ENCODE measurements around the gene WDR7.

The WDR7 gene

DNA sequence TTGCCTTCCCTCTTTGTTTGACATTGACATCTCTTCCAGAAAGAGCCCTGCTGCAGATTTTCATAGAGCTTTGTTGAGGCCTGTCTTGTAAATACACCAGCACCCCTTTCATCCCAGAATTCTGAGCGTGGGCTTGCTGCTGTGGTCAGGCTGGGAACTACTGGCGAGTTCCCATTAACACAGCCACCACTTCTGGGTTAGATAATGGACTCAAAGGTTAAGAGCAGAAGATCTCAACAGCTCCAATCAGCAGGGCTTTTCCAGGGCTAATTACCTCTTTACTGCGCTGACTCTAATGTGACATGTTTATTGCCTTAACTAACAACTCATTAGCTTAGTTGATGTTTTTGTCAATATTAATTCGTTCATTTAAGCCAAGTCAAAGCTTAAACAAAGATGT lies 259.8 kb downstream of the WDR7 start:
- no peaks in the 10 kb centered on the region for H3K79me2 ChIP-seq (ENCODE audit: low read length)
- peaks cover 38% of the 10 kb centered on the region for H3K4me1 ChIP-seq (ENCODE audit: low read length)
- H3K4me2 ChIP-seq (ENCODE audit: low read length), result 0 out of 2 replicates have a peak overlapping the region, but pooled peaks have one; percentile 52
- no peak for TF ChIP-seq EZH2phosphoT487 (IDR thresholded peaks at IDR 0.05; ENCODE audit: low read depth)
- TF ChIP-seq, protein P1, sequence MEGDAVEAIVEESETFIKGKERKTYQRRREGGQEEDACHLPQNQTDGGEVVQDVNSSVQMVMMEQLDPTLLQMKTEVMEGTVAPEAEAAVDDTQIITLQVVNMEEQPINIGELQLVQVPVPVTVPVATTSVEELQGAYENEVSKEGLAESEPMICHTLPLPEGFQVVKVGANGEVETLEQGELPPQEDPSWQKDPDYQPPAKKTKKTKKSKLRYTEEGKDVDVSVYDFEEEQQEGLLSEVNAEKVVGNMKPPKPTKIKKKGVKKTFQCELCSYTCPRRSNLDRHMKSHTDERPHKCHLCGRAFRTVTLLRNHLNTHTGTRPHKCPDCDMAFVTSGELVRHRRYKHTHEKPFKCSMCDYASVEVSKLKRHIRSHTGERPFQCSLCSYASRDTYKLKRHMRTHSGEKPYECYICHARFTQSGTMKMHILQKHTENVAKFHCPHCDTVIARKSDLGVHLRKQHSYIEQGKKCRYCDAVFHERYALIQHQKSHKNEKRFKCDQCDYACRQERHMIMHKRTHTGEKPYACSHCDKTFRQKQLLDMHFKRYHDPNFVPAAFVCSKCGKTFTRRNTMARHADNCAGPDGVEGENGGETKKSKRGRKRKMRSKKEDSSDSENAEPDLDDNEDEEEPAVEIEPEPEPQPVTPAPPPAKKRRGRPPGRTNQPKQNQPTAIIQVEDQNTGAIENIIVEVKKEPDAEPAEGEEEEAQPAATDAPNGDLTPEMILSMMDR (IDR thresholded peaks at IDR 0.05; ENCODE audit: low read depth, low read length), result no peak
- H3K4me3 ChIP-seq (ENCODE audit: low read length), result no peak overlapping the region
- H2AFZ ChIP-seq (ENCODE audit: low read depth, low read length), result no peak overlapping the region
- H3K27ac ChIP-seq (ENCODE audit: low read length), result no peak overlapping the region
- H3K27me3 ChIP-seq (ENCODE audit: low read depth, low read length), result no peaks in the 10 kb centered on the region
- no peaks in the 10 kb centered on the region for H3K9me3 ChIP-seq (ENCODE audit: insufficient read depth, low read length)
- H4K20me1 ChIP-seq (ENCODE audit: insufficient read depth, low read length), result no peaks in the 10 kb centered on the region
- no peak overlapping the region for H3K9ac ChIP-seq (ENCODE audit: low read length)
- peaks cover 5% of the 10 kb centered on the region for H3K36me3 ChIP-seq (replicated peaks; ENCODE audit: low read depth, low read length)

DNA sequence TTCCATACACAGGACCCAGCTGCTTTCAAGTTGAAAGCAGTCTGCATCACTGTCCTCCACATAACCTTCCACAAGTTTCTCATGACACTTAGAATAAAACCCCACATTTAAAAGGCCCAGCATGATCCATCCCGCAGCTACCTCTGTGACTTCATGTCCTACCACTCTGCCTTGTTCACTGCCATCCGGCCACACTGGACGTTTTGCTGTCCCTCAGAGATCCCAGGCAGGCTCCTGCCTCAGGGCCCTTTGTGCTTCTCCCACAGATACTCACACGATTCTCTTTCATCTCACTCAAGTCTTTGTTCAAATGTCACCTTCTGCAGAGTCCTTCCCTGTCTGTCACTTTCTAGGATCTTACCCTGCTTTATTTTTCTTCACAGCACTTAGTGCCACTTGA lies 262.8 kb downstream of the WDR7 start:
- Histone ChIP-seq H2AFZ (ENCODE audit: low read depth, low read length) (no peak overlapping the region), H3K4me3 (ENCODE audit: low read length) (no peak overlapping the region), H3K27ac (ENCODE audit: low read length) (no peak overlapping the region), H4K20me1 (ENCODE audit: insufficient read depth, low read length) (no peaks in the 10 kb centered on the region), H3K79me2 (ENCODE audit: low read length) (no peaks in the 10 kb centered on the region), H3K9me3 (ENCODE audit: insufficient read depth, low read length) (no peaks in the 10 kb centered on the region), H3K9ac (ENCODE audit: low read length) (no peak overlapping the region), H3K27me3 (ENCODE audit: low read depth, low read length) (peaks cover under 1% of the 10 kb centered on the region; the same call in 1 of the 2 replicates), H3K4me1 (ENCODE audit: low read length) (peaks cover 26% of the 10 kb centered on the region), H3K36me3 (replicated peaks; ENCODE audit: low read depth, low read length) (peaks cover 5% of the 10 kb centered on the region), H3K4me2 (ENCODE audit: low read length) (no peak overlapping the region)
- TF ChIP-seq, protein P1 (IDR thresholded peaks at IDR 0.05; ENCODE audit: low read depth, low read length), result no peak
- TF ChIP-seq EZH2phosphoT487 (IDR thresholded peaks at IDR 0.05; ENCODE audit: low read depth), result no peak

DNA sequence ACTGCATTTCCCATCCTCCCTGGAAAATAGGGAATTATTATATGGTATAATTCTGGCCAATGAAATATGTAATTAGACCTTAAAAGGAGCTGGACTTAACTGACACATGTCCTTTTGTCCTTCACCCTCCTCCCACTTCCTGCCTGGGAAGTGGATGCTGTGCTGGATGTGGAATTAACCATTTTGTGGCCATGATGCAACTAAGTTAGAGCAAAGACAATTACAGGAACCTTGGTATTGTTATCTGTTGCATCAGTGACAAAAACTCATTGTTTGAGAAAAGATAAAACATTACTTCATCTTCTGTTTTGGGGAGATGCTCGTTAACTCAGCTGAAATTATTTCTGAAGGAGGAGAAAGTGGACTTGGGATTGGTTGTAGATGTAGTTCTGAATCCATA lies 268.0 kb downstream of the WDR7 start:
- Histone ChIP-seq H3K4me2 (ENCODE audit: low read length) (no peak overlapping the region), H3K27me3 (ENCODE audit: low read depth, low read length) (peaks cover 29% of the 10 kb centered on the region), H3K4me3 (ENCODE audit: low read length) (no peak overlapping the region), H3K27ac (ENCODE audit: low read length) (no peak overlapping the region), H3K36me3 (replicated peaks; ENCODE audit: low read depth, low read length) (no peaks in the 10 kb centered on the region), H3K4me1 (ENCODE audit: low read length) (peaks cover 24% of the 10 kb centered on the region), H4K20me1 (ENCODE audit: insufficient read depth, low read length) (no peaks in the 10 kb centered on the region), H3K79me2 (ENCODE audit: low read length) (no peaks in the 10 kb centered on the region), H3K9ac (ENCODE audit: low read length) (no peak overlapping the region), H2AFZ (ENCODE audit: low read depth, low read length) (no peak overlapping the region), H3K9me3 (ENCODE audit: insufficient read depth, low read length) (no peaks in the 10 kb centered on the region)
- no peak for TF ChIP-seq EZH2phosphoT487 (IDR thresholded peaks at IDR 0.05; ENCODE audit: low read depth)
- TF ChIP-seq, protein P1 (IDR thresholded peaks at IDR 0.05; ENCODE audit: low read depth, low read length), result no peak

DNA sequence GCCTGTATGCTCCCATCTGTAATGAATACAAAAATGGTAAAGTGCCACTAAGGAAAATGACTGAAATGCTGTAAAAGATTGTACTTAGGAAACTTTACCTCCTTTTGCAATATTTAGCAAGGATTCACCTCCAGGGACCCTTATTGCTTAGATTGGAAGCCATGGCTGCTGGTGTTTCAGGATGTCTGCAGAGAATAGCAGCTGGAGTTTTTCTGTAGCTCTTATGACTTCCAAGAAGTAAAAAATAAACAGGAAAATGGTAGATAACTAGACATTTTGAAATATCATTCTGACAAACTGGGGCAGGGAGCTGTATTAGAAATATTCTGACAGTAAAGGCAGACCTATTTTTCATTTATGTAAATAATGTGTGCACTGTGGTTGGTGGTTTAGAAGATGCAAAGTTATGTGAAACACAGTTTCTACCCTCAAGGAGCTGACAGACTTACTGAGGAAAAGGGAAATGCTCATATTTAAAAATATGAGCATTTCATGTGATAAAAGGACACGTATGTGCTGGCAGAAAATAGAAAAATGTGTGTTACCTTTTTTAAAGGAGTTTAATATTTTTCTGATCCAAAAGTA lies 270.8 kb downstream of the WDR7 start:
- peak overlapping the region; percentile 5; the same call in 1 of the 2 replicates for H3K9ac ChIP-seq (ENCODE audit: low read length)
- H3K79me2 ChIP-seq (ENCODE audit: low read length), result no peaks in the 10 kb centered on the region
- H3K4me3 ChIP-seq (ENCODE audit: low read length), result peak overlapping the region; percentile 31
- peak overlapping the region; percentile 38; the same call in 1 of the 2 replicates for H3K27ac ChIP-seq (ENCODE audit: low read length)
- TF ChIP-seq EZH2phosphoT487 (IDR thresholded peaks at IDR 0.05; ENCODE audit: low read depth), result peak; percentile 61; the same call in 1 of the 2 replicates
- TF ChIP-seq, protein P1 (IDR thresholded peaks at IDR 0.05; ENCODE audit: low read depth, low read length), result no peak
- H3K36me3 ChIP-seq (replicated peaks; ENCODE audit: low read depth, low read length), result no peaks in the 10 kb centered on the region
- peaks cover 34% of the 10 kb centered on the region for H3K27me3 ChIP-seq (ENCODE audit: low read depth, low read length)
- H3K4me2 ChIP-seq (ENCODE audit: low read length), result peak overlapping the region; percentile 60
- no peaks in the 10 kb centered on the region for H4K20me1 ChIP-seq (ENCODE audit: insufficient read depth, low read length)
- H3K9me3 ChIP-seq (ENCODE audit: insufficient read depth, low read length), result no peaks in the 10 kb centered on the region
- H3K4me1 ChIP-seq (ENCODE audit: low read length), result peaks cover 36% of the 10 kb centered on the region
- H2AFZ ChIP-seq (ENCODE audit: low read depth, low read length), result no peak overlapping the region

Measured in OCI-LY3 (cell line).